GM18526 (cell line): ENCODE results near the gene EFNA5.

Experiments
- POLR2A ChIP-seq: IDR thresholded peaks from 3 replicates; pipeline ENCODE4 v1.6.1; 2011; ENCODE audit not compliant: insufficient read length; ENCODE audit errors: extremely low read depth

EFNA5 gene

DNA sequence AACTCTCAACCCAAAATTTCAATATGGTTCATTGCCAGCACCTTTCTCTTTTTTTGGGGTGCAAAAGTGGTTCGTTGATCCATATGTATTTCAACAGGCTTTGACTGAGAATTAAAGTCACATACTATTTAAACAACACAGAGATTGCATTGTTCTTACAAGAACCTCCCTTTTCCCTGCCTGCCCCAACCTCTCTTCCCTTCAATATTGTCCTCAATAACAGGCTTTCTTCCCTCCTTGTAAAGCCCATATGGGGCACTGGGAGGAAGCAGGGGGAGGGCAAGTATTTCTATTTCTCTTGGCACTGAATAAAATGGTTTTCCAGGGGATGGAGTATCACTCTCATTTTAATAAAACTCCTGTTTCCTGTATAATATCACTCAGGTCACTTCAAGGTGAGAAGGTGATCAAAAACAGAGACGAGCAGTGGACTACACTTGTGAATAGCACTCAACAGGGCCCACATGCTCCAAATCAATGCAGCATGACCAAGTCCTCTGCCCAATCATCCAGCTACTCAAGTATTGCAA is 65.1 kb downstream of the EFNA5 start:
- TF ChIP-seq POLR2A = no peak

DNA sequence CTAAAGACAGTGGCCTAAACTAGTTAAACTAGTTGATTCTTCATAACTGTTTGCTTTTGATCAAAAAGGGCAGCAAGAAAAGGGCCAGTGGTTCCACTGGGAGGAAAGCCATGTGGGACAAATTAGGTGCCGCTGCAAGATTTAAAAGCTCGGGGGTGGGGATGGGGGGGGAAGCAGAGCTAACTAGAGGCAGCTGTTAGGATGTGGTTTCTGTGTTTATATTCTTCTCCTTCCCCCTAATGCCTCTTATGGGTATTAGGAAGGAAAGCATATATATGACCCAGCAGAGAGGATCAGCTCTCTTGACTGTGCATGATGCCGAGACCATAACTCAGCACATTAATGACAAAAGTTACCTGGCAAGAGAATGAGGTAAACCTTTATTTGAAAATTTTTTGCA is 65.7 kb downstream of the EFNA5 start:
- TF ChIP-seq POLR2A = no peak

DNA sequence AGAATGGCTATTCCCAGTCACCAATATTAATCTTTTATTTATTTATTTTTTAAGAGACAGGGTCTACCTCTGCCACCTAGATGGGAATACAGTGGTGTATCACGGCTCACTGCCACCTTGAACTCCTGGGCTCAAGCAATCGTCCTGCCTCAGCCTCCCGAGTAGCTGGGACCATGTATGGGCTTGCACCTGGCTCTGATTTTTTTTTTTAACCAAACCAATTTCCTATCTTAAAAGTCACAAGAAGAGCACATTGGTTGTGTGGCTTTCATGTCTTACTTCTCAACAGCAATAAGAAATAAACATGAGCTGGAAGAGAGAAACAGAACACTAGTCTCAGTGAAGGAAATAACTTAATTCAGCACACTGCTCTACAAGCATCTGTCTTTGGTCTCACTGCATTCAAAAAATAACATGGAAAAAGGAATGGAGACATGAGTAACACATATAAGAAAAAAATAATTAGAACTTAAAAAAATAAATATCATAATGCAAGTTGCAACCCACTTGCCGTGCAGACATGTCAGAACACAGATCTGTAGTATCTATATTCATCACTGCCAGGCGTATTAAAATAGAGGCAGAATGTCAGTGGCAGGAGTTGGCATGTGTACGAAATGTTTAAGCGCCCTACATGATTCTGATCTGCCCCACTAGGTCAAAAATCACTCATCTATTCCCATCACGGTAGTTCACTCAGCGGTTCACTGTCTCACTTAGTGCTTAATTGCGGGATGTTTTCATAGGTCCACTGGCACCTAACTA is 66.4 kb downstream of the EFNA5 start:
- TF ChIP-seq POLR2A = no peak

DNA sequence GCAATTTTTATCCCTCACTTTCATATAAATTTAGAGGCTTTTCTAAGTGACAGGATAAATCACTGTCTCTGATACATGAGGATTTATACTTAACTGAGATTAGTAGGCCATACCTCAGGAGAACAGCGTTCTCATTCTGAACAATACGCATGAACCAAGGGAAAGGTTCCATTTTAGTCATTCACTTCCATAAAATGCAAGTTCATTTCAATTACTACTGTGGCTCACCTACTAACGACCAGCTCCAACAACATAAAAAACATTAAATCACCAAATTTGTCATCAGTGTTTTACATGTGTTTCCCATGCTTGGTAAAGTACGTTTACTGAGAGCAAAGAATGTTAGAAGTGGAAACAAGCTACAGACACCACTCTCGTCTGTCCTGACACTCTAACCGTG is 67.4 kb downstream of the EFNA5 start:
- TF ChIP-seq POLR2A = no peak

DNA sequence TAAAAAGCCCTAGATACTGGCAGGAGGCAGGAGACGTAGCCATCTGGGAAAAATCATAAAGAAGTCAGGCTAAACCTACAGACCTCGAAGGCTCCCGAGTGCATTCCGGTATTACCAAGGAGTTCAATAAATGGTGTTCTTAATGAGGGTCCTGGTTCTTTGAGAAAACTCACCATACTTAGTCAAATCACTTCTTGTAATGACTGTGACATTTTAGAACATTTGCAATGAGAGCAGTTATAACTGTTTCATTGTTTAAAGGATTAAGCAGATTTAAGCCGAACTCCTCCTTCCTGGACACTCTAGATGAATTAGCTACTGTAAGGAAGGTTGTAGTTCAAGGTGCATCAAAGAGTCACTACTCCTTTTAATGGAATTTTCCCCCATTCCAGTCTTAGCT is 67.8 kb downstream of the EFNA5 start:
- no peak for TF ChIP-seq POLR2A

DNA sequence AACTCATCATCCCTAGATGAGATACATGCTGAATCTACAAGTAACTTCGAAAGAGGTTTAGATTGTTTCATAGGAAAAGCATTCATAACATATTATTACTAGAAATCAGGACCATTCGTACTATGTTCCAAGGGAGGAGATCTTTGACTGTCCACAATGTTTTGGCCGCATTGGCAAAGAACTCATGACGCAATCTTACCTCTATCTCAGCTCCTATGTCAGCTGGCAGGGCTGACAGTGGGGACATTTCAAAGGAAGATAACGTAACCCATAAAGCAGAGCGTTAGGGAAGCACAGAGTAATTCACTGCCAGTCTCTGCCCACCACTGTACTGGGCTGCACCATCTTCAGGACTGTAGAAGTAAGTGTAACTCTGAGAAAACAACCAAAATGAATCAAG is 69.7 kb downstream of the EFNA5 start:
- no peak for TF ChIP-seq POLR2A

DNA sequence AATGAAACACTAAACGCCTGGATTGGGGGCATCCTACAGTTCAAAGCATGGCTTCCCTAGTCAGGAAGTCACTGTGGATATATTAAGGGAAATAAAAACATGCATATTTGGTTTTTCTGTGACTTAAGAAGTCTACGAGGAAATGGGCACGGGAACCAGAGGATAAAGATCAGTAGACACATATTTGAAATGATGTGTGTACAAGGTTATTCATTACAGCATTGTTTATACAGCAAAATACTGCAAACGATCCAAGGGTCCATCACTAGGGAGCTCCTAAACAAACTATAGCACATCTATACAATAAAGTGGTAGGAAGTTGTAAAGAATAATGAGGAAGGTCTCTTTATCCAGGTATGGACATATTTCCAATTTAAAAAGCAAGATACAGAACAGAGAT is 71.8 kb downstream of the EFNA5 start:
- TF ChIP-seq POLR2A = no peak

DNA sequence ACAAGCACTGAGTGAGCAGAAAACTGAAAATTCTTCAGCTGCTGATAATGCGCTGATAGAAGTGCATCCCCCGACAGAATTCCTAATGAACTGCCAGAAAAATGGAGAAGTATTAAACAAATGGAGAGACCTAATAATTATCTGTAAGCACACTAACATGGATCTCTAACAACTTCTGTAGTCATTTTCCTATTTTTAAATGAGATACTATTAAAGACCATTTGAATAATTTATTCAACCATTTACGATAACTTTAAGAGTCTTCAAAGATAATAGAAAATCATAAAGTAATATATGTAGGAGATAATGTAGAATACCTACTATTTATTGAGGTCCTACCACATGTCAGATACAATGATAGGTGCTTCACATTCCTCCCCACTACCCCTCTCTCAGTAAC is 72.9 kb downstream of the EFNA5 start:
- no peak for TF ChIP-seq POLR2A

DNA sequence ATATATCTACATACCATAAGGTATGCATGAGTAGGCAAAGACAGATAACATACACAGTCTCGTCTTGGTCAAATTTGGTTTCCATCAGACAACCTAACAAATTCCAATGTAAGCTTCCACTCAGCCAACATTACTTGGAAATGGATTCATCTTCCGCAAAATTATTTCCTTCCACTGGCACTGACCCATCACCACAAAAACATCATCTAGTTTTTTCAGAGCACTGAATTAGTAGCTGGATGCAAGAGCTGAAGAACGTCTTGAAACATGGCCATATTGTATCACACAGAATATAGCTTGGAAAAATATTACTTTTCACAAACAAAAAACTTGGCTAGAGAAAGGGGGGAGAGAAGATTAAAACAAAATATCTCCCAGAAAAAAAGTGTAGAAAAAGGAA is 73.5 kb downstream of the EFNA5 start:
- no peak for TF ChIP-seq POLR2A

DNA sequence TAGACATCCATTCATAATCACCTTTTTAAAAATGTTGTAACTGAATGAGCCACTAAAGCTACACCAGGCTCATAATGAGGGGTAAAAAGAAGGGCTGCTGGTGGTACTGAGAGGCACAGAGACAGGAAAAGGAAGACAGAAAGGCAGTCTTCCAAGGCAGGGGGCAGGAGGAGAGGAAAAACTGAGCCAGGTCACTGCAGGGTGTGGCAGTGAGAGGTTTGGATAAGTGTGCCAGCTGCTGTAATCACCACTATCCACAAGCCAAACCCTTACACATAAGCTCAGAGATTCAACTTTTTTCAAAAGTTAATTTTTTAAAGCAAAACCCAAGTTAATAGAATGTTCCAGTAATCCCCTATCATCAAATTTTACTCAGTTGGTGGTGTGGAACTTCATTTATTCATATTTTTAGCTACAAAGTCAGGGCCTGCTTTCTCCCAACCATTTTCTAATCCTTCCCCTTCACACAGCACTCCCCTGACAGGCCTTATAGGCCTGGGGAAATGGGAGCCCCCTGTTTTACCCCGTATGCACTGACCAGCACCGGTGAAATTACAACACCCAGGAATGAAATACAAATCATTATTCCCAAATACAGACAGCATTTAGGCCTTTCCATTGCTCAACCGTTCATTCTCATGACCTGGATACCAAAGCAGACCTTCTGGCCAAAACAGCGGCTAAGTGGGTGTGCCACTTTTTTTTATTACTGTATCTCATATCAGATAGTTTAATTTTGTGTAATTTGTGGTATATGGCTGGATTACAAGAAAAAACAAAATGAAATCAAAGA is 76.3 kb downstream of the EFNA5 start:
- TF ChIP-seq POLR2A = no peak

DNA sequence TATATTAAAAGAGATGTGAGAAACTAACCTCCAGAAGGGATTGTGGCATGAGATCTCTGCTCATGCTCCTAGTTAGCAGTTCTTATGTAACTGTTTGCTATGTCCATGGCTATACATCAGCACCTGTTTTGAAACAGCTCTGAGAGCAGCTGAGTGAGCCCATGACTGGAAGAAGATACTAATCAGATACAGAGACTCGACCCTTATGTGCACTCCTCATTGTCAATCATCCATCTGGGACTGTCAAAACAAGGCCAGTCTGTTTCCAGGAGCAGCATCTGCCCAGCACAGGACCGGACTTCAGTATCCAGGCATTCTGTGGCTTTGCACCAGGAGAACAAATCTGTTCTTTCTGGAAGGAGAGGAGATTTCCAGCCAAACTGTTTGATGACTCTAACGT is 77.7 kb downstream of the EFNA5 start:
- no peak for TF ChIP-seq POLR2A

DNA sequence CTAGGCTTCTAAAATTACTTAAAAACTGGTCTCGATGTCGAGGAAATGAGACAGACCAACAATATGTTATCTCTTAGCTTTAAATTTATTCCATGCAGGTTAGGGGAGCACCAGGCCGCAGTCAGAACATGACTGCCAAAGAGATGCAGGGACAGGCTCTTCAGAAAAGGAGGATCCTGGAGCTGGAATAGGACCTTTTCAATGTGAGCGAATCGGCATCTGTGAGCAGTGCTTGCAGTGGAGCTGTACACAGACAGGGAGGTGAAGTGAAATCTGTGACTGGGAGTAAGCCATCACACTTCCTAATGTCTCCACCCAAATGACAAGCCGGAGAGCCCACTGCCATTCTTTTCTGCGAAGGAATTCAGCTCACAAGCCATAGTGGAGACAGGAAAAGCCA is 78.2 kb downstream of the EFNA5 start:
- TF ChIP-seq POLR2A = no peak

DNA sequence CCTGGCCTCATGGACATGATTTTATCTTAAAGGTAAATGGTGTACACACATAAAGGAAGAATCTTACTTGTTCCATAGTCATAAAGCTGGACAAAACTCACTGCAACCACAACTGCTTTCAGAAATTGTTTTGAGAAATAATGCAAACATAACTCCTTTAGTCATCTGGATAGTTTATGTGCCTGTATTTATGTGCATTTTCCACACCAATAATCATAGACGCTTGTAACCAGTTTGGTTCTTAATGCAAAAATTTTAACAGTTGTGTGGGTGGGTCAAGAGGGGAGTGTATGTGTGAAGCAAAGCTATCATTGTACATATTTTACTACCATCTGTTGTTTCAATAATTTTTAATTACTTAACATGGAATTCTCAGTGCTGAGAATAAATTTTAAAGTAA is 80.1 kb downstream of the EFNA5 start:
- no peak for TF ChIP-seq POLR2A

DNA sequence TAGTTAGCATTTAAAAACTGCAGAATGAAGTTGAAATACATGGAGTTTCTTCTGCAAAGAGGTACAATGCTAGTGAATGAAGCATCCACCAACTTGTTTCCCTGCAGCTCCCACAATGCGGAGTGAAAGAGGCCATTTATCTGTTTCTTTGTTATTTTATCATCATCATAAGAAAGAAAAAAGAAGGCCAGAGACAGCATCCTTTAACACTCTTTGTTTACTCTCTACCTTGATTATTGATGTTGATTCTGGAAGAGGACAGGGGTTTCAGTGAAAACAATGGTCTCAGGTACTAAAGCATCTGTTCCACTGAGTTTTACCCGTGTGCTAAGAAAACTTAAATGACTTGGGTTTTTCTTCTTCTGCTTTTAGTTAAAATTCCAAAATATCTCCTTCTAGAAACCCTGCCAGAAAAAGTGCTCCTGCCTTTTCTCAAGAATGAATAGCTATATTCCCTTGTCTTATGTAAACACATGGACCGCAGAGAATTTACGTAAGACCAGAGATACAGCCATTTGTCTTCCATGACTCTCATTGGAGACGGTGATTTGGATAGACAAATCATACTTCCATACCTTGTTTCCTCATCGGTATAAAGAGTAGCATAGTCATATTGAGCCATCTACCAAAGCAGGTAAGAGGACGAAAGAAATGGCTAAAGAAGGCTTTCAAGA is 81.1 kb downstream of the EFNA5 start:
- no peak for TF ChIP-seq POLR2A

DNA sequence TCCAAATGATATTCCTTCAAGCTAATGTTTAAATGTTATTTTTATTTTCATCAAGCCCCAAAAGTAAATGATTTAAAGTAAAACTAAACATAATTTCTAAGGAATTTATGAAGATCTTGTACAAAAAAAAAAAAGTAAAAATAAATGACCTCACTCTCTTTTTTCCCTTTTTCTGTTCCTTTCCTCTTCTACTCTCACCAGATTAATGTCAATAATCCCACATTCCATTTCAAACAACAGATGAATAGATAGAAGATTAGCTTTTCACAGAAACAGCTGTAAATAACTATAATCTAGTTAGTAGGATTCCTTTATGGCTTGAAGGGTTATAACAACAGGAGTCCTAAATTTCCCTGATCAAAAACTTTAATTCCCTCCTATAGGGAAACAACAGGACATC is 88.1 kb downstream of the EFNA5 start:
- TF ChIP-seq POLR2A = no peak
